Smooth muscle cell (in vitro differentiated cells): Measurements from ENCODE around the gene TREML2. TPM values are rescaled to one million over a fixed set of nuclear protein-coding genes. Genes with fewer than 3 reads are reported as not detected.
A peak's percentile ranks its signal among the peaks of the same experiment; 100 is the strongest.

Source experiments
- DNase-seq: peaks from one replicate; lab custom pipeline; 2025; ENCODE audit not compliant: unreplicated experiment; lab: John Stamatoyannopoulos, UW
- H2AFZ ChIP-seq: fragments of 200-600 bp; sonication (generic); 2 replicates; pipeline ENCODE4 v1.6.0; 2016; ENCODE audit warnings: antibody characterized with exemption, low read depth, mild to moderate bottlenecking
- H3F3A ChIP-seq: fragments of 200-600 bp; sonication (generic); 2 replicates; pipeline ENCODE4 v1.6.0; 2017; ENCODE audit warnings: antibody characterized with exemption, low read depth
- H3K27ac ChIP-seq: fragments of 200-600 bp; sonication (generic); 2 replicates; pipeline ENCODE4 v1.5.1; 2016; ENCODE audit warnings: low read depth, mild to moderate bottlenecking
- H3K27me3 ChIP-seq: fragments of 200-600 bp; sonication (generic); 2 replicates; pipeline ENCODE4 v1.6.1; 2016; ENCODE audit warnings: low read depth, mild to moderate bottlenecking
- H3K36me3 ChIP-seq: fragments of 200-600 bp; sonication (generic); 2 replicates; pipeline ENCODE4 v1.5.1; 2016; ENCODE audit warnings: low read depth
- H3K4me1 ChIP-seq: fragments of 200-600 bp; sonication (generic); 2 replicates; pipeline ENCODE4 v1.5.1; 2016; ENCODE audit warnings: low read depth
- H3K4me2 ChIP-seq: fragments of 200-600 bp; sonication (generic); 2 replicates; pipeline ENCODE4 v1.6.0; 2016; ENCODE audit warnings: mild to moderate bottlenecking
- H3K4me3 ChIP-seq: fragments of 200-600 bp; sonication (generic); 2 replicates; pipeline ENCODE4 v1.5.1; 2016; ENCODE audit warnings: mild to moderate bottlenecking
- H3K79me2 ChIP-seq: fragments of 200-600 bp; sonication (generic); 2 replicates; pipeline ENCODE4 v1.6.0; 2016; ENCODE audit warnings: low read depth, mild to moderate bottlenecking
- H3K9ac ChIP-seq: fragments of 200-600 bp; sonication (generic); 2 replicates; pipeline ENCODE4 v1.6.0; 2016; ENCODE audit warnings: low read depth
- H3K9me3 ChIP-seq: fragments of 200-600 bp; sonication (generic); replicated peaks from 2 replicates; pipeline ENCODE4 v1.5.1; 2016; ENCODE audit warnings: low read depth
- H4K20me1 ChIP-seq: fragments of 200-600 bp; sonication (generic); 2 replicates; pipeline ENCODE4 v1.6.0; 2016; ENCODE audit warnings: low read depth
- CTCF ChIP-seq: fragments of 200-600 bp; sonication (generic); IDR thresholded peaks from 2 replicates; pipeline ENCODE4 v1.5.1; 2017; ENCODE audit warnings: borderline replicate concordance, mild to moderate bottlenecking, antibody characterized with exemption; ENCODE audit not compliant: insufficient read depth, poor library complexity, severe bottlenecking
- WGBS: methylation state at CpG from one replicate; pipeline ENCODE4 v1.1.7; 2016; ENCODE audit warnings: low lambda C conversion rate; 5-methylcytosine and 5-hydroxymethylcytosine counted together
- polyA plus RNA-seq: library from polyadenylated mRNA; unstranded; fragments of >200 nt; fragmentation: Nextera tagmentation; extraction: Ambion mirVana; gene quantifications from 2 replicates; pipeline ENCODE4 v1.2.1, GENCODE V29; 2016
- total RNA-seq: library from RNA; depleted of rRNA; stranded (reverse); fragments of >200 nt; gene quantifications from 2 replicates; pipeline ENCODE4 v1.2.3, GENCODE V29; 2014

Gene TREML2
- total and polyA plus RNA-seq, 2 experiments from 2014 or later = not detected

- H3K36me3 ChIP-seq = no peaks in the 10 kb centered on the region
- no peaks in the 10 kb centered on the region for H4K20me1 ChIP-seq
- H3K9ac ChIP-seq = no peak overlapping the region
- H3K79me2 ChIP-seq = no peaks in the 10 kb centered on the region
- DNase-seq = no peak
- H2AFZ ChIP-seq = no peak overlapping the region
- TF ChIP-seq CTCF = no peak
- H3F3A ChIP-seq = no peaks in the 10 kb centered on the region
- WGBS = 93% methylated on average over 10 of the region's 10 CpGs
- H3K27ac ChIP-seq = no peak overlapping the region
- H3K4me1 ChIP-seq = no peaks in the 10 kb centered on the region
- no peak overlapping the region for H3K4me2 ChIP-seq
- no peak overlapping the region for H3K4me3 ChIP-seq
- H3K27me3 ChIP-seq = no peaks in the 10 kb centered on the region
- no peaks in the 10 kb centered on the region for H3K9me3 ChIP-seq
Observed at GRCh38 chr6:41186031-41186562, 14.9 kb downstream of the TREML2 start.

GRCh38 chr6:41184761-41185160, 16.2 kb downstream of the TREML2 start:
- H3K4me1 ChIP-seq = no peaks in the 10 kb centered on the region
- TF ChIP-seq CTCF = no peak
- H3K4me2 ChIP-seq = no peak overlapping the region
- H3K27ac ChIP-seq = no peak overlapping the region
- H3K9me3 ChIP-seq = no peaks in the 10 kb centered on the region
- WGBS = 93% methylated on average over 7 of the region's 7 CpGs
- H3K9ac ChIP-seq = no peak overlapping the region
- no peak overlapping the region for H2AFZ ChIP-seq
- H3K4me3 ChIP-seq = no peak overlapping the region
- H3K79me2 ChIP-seq = no peaks in the 10 kb centered on the region
- H3K36me3 ChIP-seq = no peaks in the 10 kb centered on the region
- H4K20me1 ChIP-seq = no peaks in the 10 kb centered on the region
- H3K27me3 ChIP-seq = no peaks in the 10 kb centered on the region
- no peaks in the 10 kb centered on the region for H3F3A ChIP-seq
- DNase-seq = no peak

- peak; percentile 50 for TF ChIP-seq CTCF
- Histone ChIP-seq H4K20me1 (no peaks in the 10 kb centered on the region), H3K27me3 (peaks cover 1% of the 10 kb centered on the region), H3K4me3 (no peak overlapping the region), H3K36me3 (no peaks in the 10 kb centered on the region), H3K27ac (no peak overlapping the region), H3K4me2 (no peak overlapping the region), H3K9ac (no peak overlapping the region), H2AFZ (no peak overlapping the region), H3F3A (no peaks in the 10 kb centered on the region), H3K4me1 (no peaks in the 10 kb centered on the region), H3K9me3 (no peaks in the 10 kb centered on the region), H3K79me2 (no peaks in the 10 kb centered on the region)
- WGBS = 81% methylated on average over 4 of the region's 4 CpGs
- DNase-seq = no peak
Observed at GRCh38 chr6:41182069-41183034, 18.6 kb downstream of the TREML2 start.
